H1 (cell line): ENCODE measurements around the gene RPUSD1. TPM values are rescaled to one million over a fixed set of nuclear protein-coding genes. Genes with fewer than 3 reads are reported as not detected.

ENCODE experiments used
- microRNA counts: library from miRNA; unstranded; fragments of <30 nt; microRNA quantifications from one replicate; lab custom pipeline; 2015
- microRNA-seq, 2 experiments: library from miRNA; unstranded; fragments of <30 nt; microRNA quantifications; one replicate each; pipeline versions ENCODE4 to v1.2.0, GENCODE V29; 2016 to 2020; ENCODE audit warnings: borderline microRNAs expressed in 2 of 2, borderline number of aligned reads in 2 of 2, borderline replicate concordance in 1 of 2
- polyA plus RNA-seq, 7 experiments: library from polyadenylated mRNA; depleted of rRNA in 3 of 7; stranded (reverse) in 5 of 7; unstranded in 2 of 7; fragments of >200 nt in 5 of 7; fragments of 200-250 nt in 2 of 7; gene quantifications; 1 replicate in 5 of 7; 2 replicates in 1 of 7; 4 replicates in 1 of 7; pipeline versions ENCODE4 v1.2.1 to v1.2.3, GENCODE V29; 2011 to 2013; ENCODE audit warnings: missing spikeins in 2 of 7, mixed read lengths in 2 of 7
- small RNA-seq: library from polyadenylated mRNA; stranded (forward); fragments of <200 nt; extraction: miRNeasy Mini kit (QIAGEN cat#:217004); gene quantifications from one replicate; pipeline ENCODE3, GENCODE V24; 2013; ENCODE audit not compliant: insufficient read depth
- total RNA-seq: library from RNA; stranded (reverse); fragmentation: NEBNext Ultra II Directional; extraction: Animal tissue kit (Norgen Biotek cat#: 25700); gene quantifications from 2 replicates; pipeline ENCODE4 v1.2.1, GENCODE V29; 2021

The RPUSD1 gene
- total and polyA plus RNA-seq, 2 of the 8 experiments (the other 6 are each of a cell fraction or from before 2014, with no cell fraction given): 32.2 to 61.8 TPM

MicroRNAs encoded within 50 kb of the gene (microRNA counts, 767-probe panel; counts per million panel counts)
- 879 counts per million, percentile 95 among the panel's probes with 10 or more counts for microRNA hsa-miR-662 (lab: Ali Mortazavi, UCI)

Small RNA genes lying within 50 kb of the gene (microRNA-seq; reads per million reads assigned to microRNA genes)
- gene MIR662: 0 reads per million in 2 experiments

Small RNA genes lying within 50 kb of the gene (small RNA-seq; reads per million reads assigned to genes)
- not detected for gene MIR662

Other genes starting within 250 kb of the RPUSD1 start
- 0.50 and 0.61 TPM in 2 replicates for gene PRR35, start 228.0 kb downstream of the RPUSD1 start, total RNA-seq
- gene PRR35, start 228.0 kb downstream of the RPUSD1 start, polyA plus RNA-seq (2011; rRNA removed): 0.38 and 0.52 TPM in 2 replicates
- gene NHLRC4, start 221.4 kb downstream of the RPUSD1 start, total RNA-seq: 0.75 and 0.76 TPM in 2 replicates
- gene NHLRC4, start 221.4 kb downstream of the RPUSD1 start, polyA plus RNA-seq (2011; rRNA removed): 0.60 and 0.72 TPM in 2 replicates
- 34.2 and 36.0 TPM in 2 replicates for gene PIGQ, start 218.4 kb downstream of the RPUSD1 start, total RNA-seq
- 49.2 and 80.4 TPM in 2 replicates for gene PIGQ, start 218.4 kb downstream of the RPUSD1 start, polyA plus RNA-seq (2011; rRNA removed)
- gene RAB40C, start 198.3 kb downstream of the RPUSD1 start, total RNA-seq: 15.6 and 17.8 TPM in 2 replicates
- 13.9 and 18.6 TPM in 2 replicates for gene RAB40C, start 198.3 kb downstream of the RPUSD1 start, polyA plus RNA-seq (2011; rRNA removed)
- gene WFIKKN1, start 157.4 kb downstream of the RPUSD1 start, total RNA-seq: 10.2 and 11.4 TPM in 2 replicates
- 15.8 and 28.4 TPM in 2 replicates for gene WFIKKN1, start 157.4 kb downstream of the RPUSD1 start, polyA plus RNA-seq (2011; rRNA removed)
- 100 and 108 TPM in 2 replicates for gene METTL26, start 152.1 kb downstream of the RPUSD1 start, total RNA-seq
- gene METTL26, start 152.1 kb downstream of the RPUSD1 start, polyA plus RNA-seq (2011; rRNA removed): 186 and 203 TPM in 2 replicates
- 45.4 and 45.7 TPM in 2 replicates for gene MCRIP2, start 146.6 kb downstream of the RPUSD1 start, total RNA-seq
- gene MCRIP2, start 146.6 kb downstream of the RPUSD1 start, polyA plus RNA-seq (2011; rRNA removed): 75.5 and 102 TPM in 2 replicates
- gene WDR90, start 139.0 kb downstream of the RPUSD1 start, total RNA-seq: 44.4 and 47.2 TPM in 2 replicates
- gene WDR90, start 139.0 kb downstream of the RPUSD1 start, polyA plus RNA-seq (2011; rRNA removed): 24.0 and 38.1 TPM in 2 replicates
- gene RHOT2, start 120.2 kb downstream of the RPUSD1 start, total RNA-seq: 149 and 162 TPM in 2 replicates
- gene RHOT2, start 120.2 kb downstream of the RPUSD1 start, polyA plus RNA-seq (2011; rRNA removed): 194 and 320 TPM in 2 replicates
- gene RHBDL1, start 112.7 kb downstream of the RPUSD1 start, total RNA-seq: 4.0 TPM in 2 replicates
- 8.1 and 14.0 TPM in 2 replicates for gene RHBDL1, start 112.7 kb downstream of the RPUSD1 start, polyA plus RNA-seq (2011; rRNA removed)
- 87.3 and 89.9 TPM in 2 replicates for gene STUB1, start 108.0 kb downstream of the RPUSD1 start, total RNA-seq
- 103 and 151 TPM in 2 replicates for gene STUB1, start 108.0 kb downstream of the RPUSD1 start, polyA plus RNA-seq (2011; rRNA removed)
- gene JMJD8, start 104.0 kb downstream of the RPUSD1 start, total RNA-seq: 46.4 and 49.0 TPM in 2 replicates
- gene JMJD8, start 104.0 kb downstream of the RPUSD1 start, polyA plus RNA-seq (2011; rRNA removed): 87.4 and 127 TPM in 2 replicates
- gene WDR24, start 98.0 kb downstream of the RPUSD1 start, total RNA-seq: 17.7 and 21.1 TPM in 2 replicates
- gene WDR24, start 98.0 kb downstream of the RPUSD1 start, polyA plus RNA-seq (2011; rRNA removed): 15.1 and 26.0 TPM in 2 replicates
- 10.3 and 12.5 TPM in 2 replicates for gene FBXL16, start 82.6 kb downstream of the RPUSD1 start, total RNA-seq
- gene FBXL16, start 82.6 kb downstream of the RPUSD1 start, polyA plus RNA-seq (2011; rRNA removed): 12.8 and 21.9 TPM in 2 replicates
- 18.7 and 19.1 TPM in 2 replicates for gene METRN, start 73.3 kb downstream of the RPUSD1 start, total RNA-seq
- gene METRN, start 73.3 kb downstream of the RPUSD1 start, polyA plus RNA-seq (2011; rRNA removed): 25.8 and 43.4 TPM in 2 replicates
- gene ANTKMT, start 67.2 kb downstream of the RPUSD1 start, total RNA-seq: 26.5 and 31.8 TPM in 2 replicates
- gene ANTKMT, start 67.2 kb downstream of the RPUSD1 start, polyA plus RNA-seq (2011; rRNA removed): 26.6 and 50.3 TPM in 2 replicates
- gene CCDC78, start 61.9 kb downstream of the RPUSD1 start, total RNA-seq: 8.2 and 8.5 TPM in 2 replicates
- gene CCDC78, start 61.9 kb downstream of the RPUSD1 start, polyA plus RNA-seq (2011; rRNA removed): 7.1 and 10.9 TPM in 2 replicates
- gene HAGHL, start 61.3 kb downstream of the RPUSD1 start, total RNA-seq: 23.1 and 26.6 TPM in 2 replicates
- 26.9 and 41.5 TPM in 2 replicates for gene HAGHL, start 61.3 kb downstream of the RPUSD1 start, polyA plus RNA-seq (2011; rRNA removed)
- 20.4 and 21.0 TPM in 2 replicates for gene CIAO3, start 47.4 kb downstream of the RPUSD1 start, total RNA-seq
- gene CIAO3, start 47.4 kb downstream of the RPUSD1 start, polyA plus RNA-seq (2011; rRNA removed): 20.0 and 29.6 TPM in 2 replicates
- gene MSLN, start 27.6 kb downstream of the RPUSD1 start, total RNA-seq: 0.28 TPM in 1 of 2 replicates, not detected in the other
- gene MSLN, start 27.6 kb downstream of the RPUSD1 start, polyA plus RNA-seq (2011; rRNA removed): 0.31 and 0.50 TPM in 2 replicates
- 98.3 and 104 TPM in 2 replicates for gene CHTF18, start 239 bp upstream of the RPUSD1 start, total RNA-seq
- 75.3 and 156 TPM in 2 replicates for gene CHTF18, start 239 bp upstream of the RPUSD1 start, polyA plus RNA-seq (2011; rRNA removed)
- gene GNG13, start 12.4 kb upstream of the RPUSD1 start, total RNA-seq: not detected in 2 replicates
- gene GNG13, start 12.4 kb upstream of the RPUSD1 start, polyA plus RNA-seq (2011; rRNA removed): not detected in 2 replicates
- gene LMF1, start 182.6 kb upstream of the RPUSD1 start, total RNA-seq: 3.5 and 5.1 TPM in 2 replicates
- 9.0 and 9.1 TPM in 2 replicates for gene LMF1, start 182.6 kb upstream of the RPUSD1 start, polyA plus RNA-seq (2011; rRNA removed)
- 5.7 and 6.4 TPM in 2 replicates for gene SOX8, start 193.4 kb upstream of the RPUSD1 start, total RNA-seq
- gene SOX8, start 193.4 kb upstream of the RPUSD1 start, polyA plus RNA-seq (2011; rRNA removed): 2.2 and 4.5 TPM in 2 replicates